Renal cortex interstitium (tissue), 11 donors: ENCODE results near the gene TULP3. TPM values are rescaled to one million over a fixed set of nuclear protein-coding genes. Genes with fewer than 3 reads are reported as not detected.

Source experiments
- DNase-seq, 11 donors: peaks; one replicate each; pipeline ENCODE4 v3.0.0-alpha.2; 2013; ENCODE audit warnings: low read depth in 9 of 11, low spot score in 4 of 11; ENCODE audit errors: extremely low read depth in 1 of 11
- polyA plus RNA-seq, 3 donors: library from polyadenylated mRNA; unstranded; fragments of 120-200 nt; gene quantifications; one replicate each; pipeline ENCODE4 v1.2.1, GENCODE V29; 2013; ENCODE audit not compliant: insufficient read length in 3 of 3

The TULP3 gene
- polyA plus RNA-seq, 3 donors = 32.5 to 35.4 (median 32.7) TPM

GRCh38 chr12:2986876-2987275 lies 96.2 kb downstream of the TULP3 start:
- DNase-seq = no peak

DNA sequence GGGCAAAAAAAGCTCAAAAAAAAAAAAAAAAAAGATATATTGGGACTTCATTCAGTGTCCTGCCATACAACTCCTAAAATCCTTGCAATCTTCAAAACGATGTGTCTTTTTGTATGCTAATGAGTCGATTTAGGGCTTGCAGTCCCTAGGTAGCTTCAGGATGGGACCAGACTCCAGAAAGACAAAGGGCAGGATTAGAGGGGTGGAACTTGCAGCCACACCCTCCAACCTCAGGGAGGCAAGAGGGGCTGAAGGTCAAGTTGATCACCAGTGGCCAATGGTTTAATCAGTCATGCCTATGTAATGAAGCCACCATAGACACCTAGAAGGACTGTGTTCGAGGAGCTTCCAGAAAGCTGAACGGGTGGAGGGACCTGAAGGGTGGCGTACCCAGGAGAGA lies 97.8 kb downstream of the TULP3 start:
- no peak for DNase-seq

Other genes with a start within 250 kb of the TULP3 start
- gene FKBP4, start 95.9 kb upstream of the TULP3 start, polyA plus RNA-seq = 100 to 1,000 TPM; 118 to 137 (median 130) TPM
- 10 to 100 TPM; 62.0 to 85.5 (median 67.0) TPM for gene ITFG2, start 78.2 kb upstream of the TULP3 start, polyA plus RNA-seq
- 10 to 100 TPM; 29.5 to 31.1 (median 30.5) TPM for gene NRIP2, start 55.9 kb upstream of the TULP3 start, polyA plus RNA-seq
- gene TEX52, start 33.9 kb upstream of the TULP3 start, polyA plus RNA-seq = 1 to 10 TPM in 1 of 3 donors, under 1 TPM in 2; 0.70 to 2.6 (median 0.89) TPM
- 10 to 100 TPM; 26.6 to 37.2 (median 35.1) TPM for gene FOXM1, start 13.7 kb upstream of the TULP3 start, polyA plus RNA-seq
- 10 to 100 TPM; 41.7 to 45.0 (median 44.3) TPM for gene RHNO1, start 13.7 kb upstream of the TULP3 start, polyA plus RNA-seq
- 10 to 100 TPM; 18.5 to 24.6 (median 19.3) TPM for gene TEAD4, start 68.5 kb downstream of the TULP3 start, polyA plus RNA-seq
- gene TSPAN9, start 186.5 kb downstream of the TULP3 start, polyA plus RNA-seq = 10 to 100 TPM; 78.2 to 90.6 (median 83.2) TPM